HCT116 (cell line): Measurements from ENCODE around the gene CD82.

Experiments used
- CEBPB ChIP-seq: IDR thresholded peaks from 2 replicates; pipeline ENCODE4 v1.6.1; 2012; ENCODE audit warnings: low read depth
- CTCF ChIP-seq, 3 experiments: fragments of 200-600 bp in 1 of 3; sonication (generic) in 1 of 3; IDR thresholded peaks in 2 of 3; conservative IDR thresholded peaks in 1 of 3; 2 replicates each; pipeline ENCODE4 v1.5.1; 2012 to 2017; ENCODE audit warnings: low read depth in 2 of 3, low read length in 2 of 3, antibody characterized with exemption in 1 of 3, borderline replicate concordance in 1 of 3, control low read depth in 1 of 3, mild to moderate bottlenecking in 1 of 3, mixed read lengths in 1 of 3, mixed run types in 1 of 3, moderate library complexity in 1 of 3; ENCODE audit not compliant: insufficient read depth in 1 of 3
- EGR1 ChIP-seq: IDR thresholded peaks from 2 replicates; pipeline ENCODE4 v1.6.1; 2012; ENCODE audit warnings: low read depth
- ELF1 ChIP-seq: IDR thresholded peaks from 2 replicates; pipeline ENCODE4 v1.6.1; 2012; ENCODE audit warnings: low read depth, borderline replicate concordance
- SIN3A ChIP-seq: IDR thresholded peaks from 2 replicates; pipeline ENCODE4 v1.6.1; 2012; ENCODE audit warnings: low read depth
- YY1 ChIP-seq: IDR thresholded peaks from 2 replicates; pipeline ENCODE4 v1.6.1; 2011; ENCODE audit warnings: low read length, low read depth, moderate library complexity, mild to moderate bottlenecking; ENCODE audit not compliant: insufficient replicate concordance; ENCODE audit errors: extremely low read depth
- ZBTB33 ChIP-seq: IDR thresholded peaks from 2 replicates; pipeline ENCODE4 v1.6.1; 2011; ENCODE audit warnings: mild to moderate bottlenecking, low read length, moderate library complexity; ENCODE audit not compliant: insufficient replicate concordance; ENCODE audit errors: extremely low read depth
- ZNF274 ChIP-seq: fragments of 200-500 bp; sonication (Bioruptor generic); IDR thresholded peaks from 2 replicates; pipeline ENCODE4 v1.6.1; 2014; ENCODE audit warnings: mild to moderate bottlenecking, low read depth, low read length, inconsistent platforms

- TF ChIP-seq YY1 (no peak), ELF1 (no peak), ZNF274 (no peak), CTCF (IDR thresholded peaks at IDR 0.05 in 2 of 3, conservative IDR thresholded peaks at IDR 0.05 in 1 of 3; ENCODE audit: borderline replicate concordance in 1 of 3, insufficient read depth in 1 of 3, low read depth in 2 of 3, low read length in 2 of 3) (no peak), SIN3A (no peak), EGR1 (no peak), ZBTB33 (no peak), CEBPB (no peak)
Observed at GRCh38 chr11:44614281-44614775, 48.9 kb downstream of the CD82 start.
